GM12891 (cell line): ENCODE measurements around the gene CDH13.

ENCODE experiments used
- PAX5 ChIP-seq: IDR thresholded peaks from 2 replicates; pipeline ENCODE4 v1.6.1; 2011; ENCODE audit warnings: low read length, moderate library complexity, mild to moderate bottlenecking; ENCODE audit not compliant: insufficient read depth, severe bottlenecking
- POLR2A ChIP-seq: IDR thresholded peaks from 2 replicates; pipeline ENCODE4 v1.6.1; 2011; ENCODE audit warnings: low read depth, low read length, control low read depth
- POLR2AphosphoS5 ChIP-seq: IDR thresholded peaks from 2 replicates; pipeline ENCODE4 v1.6.1; 2011; ENCODE audit warnings: low read depth, low read length, control low read depth
- SPI1 ChIP-seq: IDR thresholded peaks from 2 replicates; pipeline ENCODE4 v1.6.1; 2011; ENCODE audit warnings: low read depth, low read length, control low read depth
- TAF1 ChIP-seq: IDR thresholded peaks from 2 replicates; pipeline ENCODE4 v1.6.1; 2011; ENCODE audit warnings: low read depth, low read length, control low read depth

DNA sequence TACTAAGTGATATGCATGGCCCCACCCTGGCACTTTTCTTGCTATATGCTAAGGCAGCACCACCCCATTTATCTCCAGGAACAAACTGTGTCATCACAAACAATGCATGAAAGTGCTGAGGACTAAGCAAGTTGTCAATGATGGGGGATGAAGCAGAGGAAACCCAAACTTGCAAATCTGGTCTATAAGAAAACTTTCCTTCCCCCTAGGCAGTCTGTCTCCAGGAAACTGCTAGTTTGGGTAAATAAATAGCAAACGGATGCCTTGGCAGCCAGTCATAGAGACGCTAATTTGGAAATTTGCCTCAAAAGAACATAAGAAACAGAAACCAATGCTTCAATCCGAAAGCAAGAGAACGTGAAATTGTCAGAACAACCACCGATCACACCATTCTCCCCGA, 1175.4 kb downstream of the CDH13 start:
- TF ChIP-seq POLR2AphosphoS5 (no peak), POLR2A (no peak), TAF1 (no peak), PAX5 (no peak), SPI1 (no peak)
